CD8-positive, alpha-beta memory T cell (primary cell): Measurements from ENCODE around the gene TBC1D22B. TPM values are rescaled to one million over a fixed set of nuclear protein-coding genes. Genes with fewer than 3 reads are reported as not detected.
"Not testable (repeated sequence)": the region's sequence is repeated elsewhere in the genome, so short reads cannot be mapped to it uniquely, and the experiment has no call there.

ENCODE experiments used
- CTCF ChIA-PET: fragments of 350-600 bp; sonication (Branson Sonifier 250); formaldehyde crosslinking; loops from one replicate; lab custom pipeline; 2021; ENCODE audit warnings: antibody characterized with exemption; lab: Charles Lee
- POLR2A ChIA-PET: fragments of 350-600 bp; sonication (Branson Sonifier 250); formaldehyde crosslinking; loops from one replicate; lab custom pipeline; 2021; ENCODE audit warnings: antibody characterized with exemption; lab: Charles Lee
- DNase-seq, 5 donors: peaks; one replicate each; pipeline versions ENCODE4 v3.0.0 to v3.0.0-alpha.2; 2020 to 2022; ENCODE audit warnings: mixed read lengths in 1 of 5
- H3K27ac ChIP-seq: one replicate; pipeline ENCODE4 v1.7.0; 2013; ENCODE audit warnings: low read depth, mild to moderate bottlenecking, low read length, moderate library complexity
- H3K27me3 ChIP-seq: 2 replicates; pipeline ENCODE4 v1.7.0; 2013; ENCODE audit warnings: low read length, mild to moderate bottlenecking; ENCODE audit not compliant: insufficient read depth, poor library complexity, severe bottlenecking
- H3K36me3 ChIP-seq: 2 replicates; pipeline ENCODE4 v1.7.0; 2013; ENCODE audit warnings: mild to moderate bottlenecking, low read length, moderate library complexity; ENCODE audit not compliant: insufficient read depth
- H3K4me1 ChIP-seq: 2 replicates; pipeline ENCODE4 v1.7.0; 2013; ENCODE audit warnings: mild to moderate bottlenecking, low read length, moderate library complexity; ENCODE audit not compliant: insufficient read depth
- H3K4me3 ChIP-seq: 2 replicates; pipeline ENCODE4 v1.7.0; 2013; ENCODE audit warnings: mild to moderate bottlenecking, low read length
- H3K9me3 ChIP-seq: 2 replicates; pipeline ENCODE4 v1.7.0; 2013; ENCODE audit warnings: mild to moderate bottlenecking, low read length
- H3K27ac Mint-ChIP-seq, 8 donors: one replicate each; pipeline ENCODE4 v1.8.0; 2020 to 2021; ENCODE audit warnings: mixed read lengths in 8 of 8, mild to moderate bottlenecking in 6 of 8, inconsistent platforms in 3 of 8, moderate library complexity in 3 of 8
- H3K27me3 Mint-ChIP-seq, 2 donors: one replicate each; pipeline ENCODE4 v1.8.0; 2020 to 2021; ENCODE audit warnings: mixed read lengths in 2 of 2, mild to moderate bottlenecking in 1 of 2, moderate library complexity in 1 of 2
- H3K36me3 Mint-ChIP-seq, 3 donors: one replicate each; pipeline ENCODE4 v1.8.0; 2020 to 2021; ENCODE audit warnings: mixed read lengths in 3 of 3, inconsistent platforms in 1 of 3, mild to moderate bottlenecking in 1 of 3
- H3K4me1 Mint-ChIP-seq, 3 donors: one replicate each; pipeline ENCODE4 v1.8.0; 2020 to 2021; ENCODE audit warnings: mixed read lengths in 3 of 3, inconsistent platforms in 1 of 3, mild to moderate bottlenecking in 1 of 3
- H3K4me3 Mint-ChIP-seq, 7 donors: one replicate each; pipeline ENCODE4 v1.8.0; 2020 to 2021; ENCODE audit warnings: mixed read lengths in 7 of 7, mild to moderate bottlenecking in 6 of 7, moderate library complexity in 4 of 7, inconsistent platforms in 2 of 7
- H3K9me3 Mint-ChIP-seq, 5 donors: one replicate each; pipeline ENCODE4 v1.8.0; 2020 to 2022; ENCODE audit warnings: mixed read lengths in 5 of 5, mild to moderate bottlenecking in 3 of 5, moderate library complexity in 2 of 5, inconsistent platforms in 1 of 5
- polyA plus RNA-seq: library from polyadenylated mRNA; unstranded; fragments of 300-500 nt; fragmentation: Illumina TruSeq; gene quantifications from one replicate; pipeline ENCODE4 v1.2.3, GENCODE V29; 2021
- total RNA-seq, 2 experiments: library from RNA; stranded (reverse); gene quantifications; one replicate each; pipeline ENCODE4 v1.2.3, GENCODE V29; 2021

The TBC1D22B gene
- total and polyA plus RNA-seq, 3 experiments from 2014 or later: 11.2 to 14.4 (median 14.4) TPM

DNA sequence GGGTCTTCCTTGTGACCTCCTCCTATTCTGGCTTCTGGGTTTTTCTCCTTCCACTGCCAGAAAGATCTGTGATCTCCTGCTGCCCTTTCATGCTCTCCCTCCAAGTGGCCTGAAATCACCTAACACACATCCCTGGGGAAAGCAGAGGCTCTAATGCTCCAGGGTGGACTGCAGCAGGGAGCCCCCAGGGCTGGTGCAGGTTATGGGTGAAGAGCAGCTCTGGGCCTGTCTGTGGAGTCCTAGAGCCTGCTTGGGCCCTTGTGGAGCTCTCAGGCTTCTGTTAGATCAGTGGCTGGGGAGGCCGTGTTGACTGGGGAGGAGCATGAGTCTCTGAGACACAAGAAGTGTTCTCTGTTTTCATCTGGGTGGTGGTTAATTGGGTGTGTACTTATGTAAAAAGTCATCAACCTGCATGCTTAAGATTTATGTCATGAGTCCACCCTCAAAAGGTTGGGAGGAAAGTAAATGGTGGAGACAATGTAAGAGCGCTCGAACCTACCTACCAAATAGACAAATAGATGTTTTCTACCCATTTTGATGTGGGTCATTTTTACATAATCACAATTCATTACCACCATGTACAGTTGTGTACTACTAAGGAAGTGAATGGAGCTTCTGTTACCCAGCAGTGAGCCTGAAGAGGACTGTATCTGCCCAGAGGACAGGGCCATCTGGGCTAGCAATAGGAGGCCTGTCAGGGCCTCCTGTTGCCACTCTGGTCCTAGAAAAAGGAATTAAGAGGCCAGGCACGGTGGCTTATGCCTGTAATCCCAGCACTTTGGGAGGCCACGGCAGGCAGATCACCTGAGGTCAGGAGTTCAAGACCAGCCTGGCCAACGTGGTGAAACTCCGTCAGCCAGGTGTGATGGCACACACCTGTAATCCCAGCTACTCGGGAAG, 64.2 kb downstream of the TBC1D22B start:
- Mint-ChIP-seq H3K4me3 (no peak overlapping the region), H3K27ac (peak overlapping the region in 4 of 8 donors; percentile 9 to 38 (median 19)), H3K27me3 (no peaks in the 10 kb centered on the region), H3K36me3 (peaks cover 0 to 25% (median 9%) of the 10 kb centered on the region in 3 donors), H3K4me1 (peaks cover 0 to 2% (median 0%) of the 10 kb centered on the region in 3 donors), H3K9me3 (no peaks in the 10 kb centered on the region)
- Histone ChIP-seq H3K9me3 (no peaks in the 10 kb centered on the region), H3K27ac (no peak overlapping the region), H3K4me1 (no peaks in the 10 kb centered on the region), H3K36me3 (peaks cover 33% of the 10 kb centered on the region), H3K27me3 (no peaks in the 10 kb centered on the region), H3K4me3 (no peak overlapping the region)
- CTCF ChIA-PET: interaction anchor here (0.5 to 1.3 kb wide), 2 partner anchors 370 to 669 kb away, joined by 3 read pairs; no protein-coding TSS in a partner anchor
- POLR2A ChIA-PET: no interaction called here
- no peak for DNase-seq

DNA sequence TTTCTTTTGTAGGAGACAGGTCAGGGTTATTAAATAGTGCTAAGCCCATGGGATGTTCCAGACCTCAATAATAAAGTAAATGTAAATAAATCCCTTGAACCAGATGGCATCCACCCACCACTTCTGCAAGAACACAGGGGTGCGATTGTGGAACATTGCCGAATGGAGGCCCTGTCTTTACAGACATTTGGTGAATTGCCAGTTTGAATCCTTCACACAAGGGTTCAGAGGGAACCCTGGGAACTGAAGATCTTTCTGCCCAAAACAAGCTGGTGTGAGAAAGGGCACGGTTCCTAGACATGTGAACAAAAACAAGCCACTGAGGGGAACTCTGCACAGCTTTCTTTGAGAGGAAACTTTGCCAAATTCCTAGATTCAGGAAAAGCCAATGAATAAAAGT, 66.0 kb downstream of the TBC1D22B start:
- CTCF ChIA-PET: interaction anchor here (3.9 kb wide), 1 partner anchor 368 kb away, joined by 33 read pairs; no protein-coding TSS in a partner anchor
- Mint-ChIP-seq H3K4me3 (no peak overlapping the region), H3K27ac (peak overlapping the region in 4 of 8 donors; percentile 16 to 78 (median 55)), H3K36me3 (peaks cover 0 to 30% (median 14%) of the 10 kb centered on the region in 3 donors), H3K27me3 (peaks cover 0 to 2% of the 10 kb centered on the region in 2 donors), H3K4me1 (peaks cover 0 to 2% (median 0%) of the 10 kb centered on the region in 3 donors), H3K9me3 (no peaks in the 10 kb centered on the region)
- no peak for DNase-seq
- no peaks in the 10 kb centered on the region for H3K9me3 ChIP-seq
- no peak overlapping the region for H3K4me3 ChIP-seq
- POLR2A ChIA-PET: interaction anchor here (0.6 kb wide), 1 partner anchor 404 kb away, joined by 3 read pairs; no protein-coding TSS in a partner anchor
- H3K4me1 ChIP-seq: no peaks in the 10 kb centered on the region
- H3K27ac ChIP-seq: no peak overlapping the region
- no peaks in the 10 kb centered on the region for H3K27me3 ChIP-seq
- H3K36me3 ChIP-seq: peaks cover 17% of the 10 kb centered on the region

DNA sequence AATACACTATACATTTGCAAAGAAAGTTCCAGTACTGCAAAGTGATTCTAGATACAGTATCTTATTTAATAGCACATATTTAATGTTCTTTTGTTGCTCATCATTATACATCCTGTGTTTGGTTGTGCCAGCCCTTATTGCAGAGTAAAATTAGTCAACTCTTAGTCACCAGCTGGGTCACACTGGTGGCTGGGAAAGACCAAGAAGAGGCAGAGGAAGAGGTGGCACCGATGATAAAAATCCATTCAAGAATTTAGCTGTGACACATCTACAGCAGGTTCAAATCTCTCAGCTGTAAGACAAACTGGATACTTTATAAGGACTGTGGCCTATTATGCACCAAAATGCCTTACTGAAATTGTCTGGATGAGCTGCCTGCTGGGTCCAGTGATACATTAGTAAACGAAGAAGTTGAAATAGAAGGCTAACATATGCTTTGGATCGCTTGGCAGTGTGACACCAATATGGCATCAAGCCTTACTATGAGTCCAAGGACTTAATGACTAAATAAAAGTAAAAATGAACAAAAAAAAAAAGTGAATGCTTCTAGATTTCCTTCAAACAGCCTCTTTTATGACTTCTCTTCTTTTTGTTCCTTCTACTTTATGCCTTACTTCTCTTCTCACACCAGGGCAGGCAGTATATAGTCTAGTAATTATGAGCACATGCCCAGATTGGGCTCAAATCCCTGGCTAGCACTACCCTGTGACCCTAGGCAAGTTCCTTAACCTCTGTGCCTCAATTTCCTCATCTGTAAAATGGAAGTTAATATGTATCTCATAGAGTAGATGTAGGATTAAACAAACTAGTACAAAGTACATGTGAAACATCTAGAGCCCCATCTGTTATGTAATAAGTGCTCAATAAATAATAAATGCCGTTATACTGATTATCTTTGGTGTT, 66.8 kb downstream of the TBC1D22B start:
- no peak for DNase-seq
- POLR2A ChIA-PET: no interaction called here
- peaks cover 0 to 2% (median 0%) of the 10 kb centered on the region in 3 donors for H3K4me1 Mint-ChIP-seq
- H3K36me3 Mint-ChIP-seq: peaks cover 0 to 34% (median 14%) of the 10 kb centered on the region in 3 donors
- H3K36me3 ChIP-seq: peaks cover 10% of the 10 kb centered on the region
- CTCF ChIA-PET: interaction anchor here (0.7 to 3.9 kb wide), 8 partner anchors 10 to 1190 kb away, joined by 3 to 33 read pairs (median 4); no protein-coding TSS in a partner anchor
- H3K9me3 Mint-ChIP-seq: no peaks in the 10 kb centered on the region
- H3K27me3 Mint-ChIP-seq: peaks cover 0 to 2% of the 10 kb centered on the region in 2 donors
- peak overlapping the region in 3 of 8 donors; percentile 50 to 79 (median 69) for H3K27ac Mint-ChIP-seq
- no peaks in the 10 kb centered on the region for H3K27me3 ChIP-seq
- no peak overlapping the region for H3K27ac ChIP-seq
- H3K4me3 Mint-ChIP-seq: no peak overlapping the region
- no peaks in the 10 kb centered on the region for H3K4me1 ChIP-seq
- no peaks in the 10 kb centered on the region for H3K9me3 ChIP-seq
- H3K4me3 ChIP-seq: no peak overlapping the region

DNA sequence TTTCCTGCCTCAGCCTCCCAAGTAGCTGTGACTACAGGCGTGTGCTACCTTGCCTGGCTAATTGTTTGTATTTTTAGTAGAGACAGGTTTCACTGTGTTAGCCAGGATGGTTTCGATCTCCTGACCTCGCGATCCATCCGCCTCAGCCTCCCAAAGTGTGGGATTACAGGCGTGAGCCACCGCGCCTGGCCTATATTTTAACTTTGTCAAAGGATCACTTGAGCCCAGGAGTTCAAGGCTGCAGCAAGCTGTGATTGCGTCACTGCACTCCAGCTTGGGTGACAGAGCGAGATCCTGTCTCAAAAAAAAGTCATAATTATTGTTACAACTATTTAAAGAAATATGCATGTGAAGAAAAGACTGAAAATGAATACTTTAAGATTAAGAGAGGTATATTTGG, 72.8 kb downstream of the TBC1D22B start:
- H3K27me3 Mint-ChIP-seq, H3K27ac Mint-ChIP-seq, POLR2A ChIA-PET, H3K4me3 Mint-ChIP-seq, H3K9me3 ChIP-seq, DNase-seq, H3K4me1 ChIP-seq, CTCF ChIA-PET, H3K9me3 Mint-ChIP-seq, H3K4me3 ChIP-seq, H3K27me3 ChIP-seq, H3K4me1 Mint-ChIP-seq, H3K27ac ChIP-seq: not testable (repeated sequence)
- H3K36me3 Mint-ChIP-seq: peaks cover 0 to 45% (median 17%) of the 10 kb centered on the region in 3 donors
- H3K36me3 ChIP-seq: peaks cover 14% of the 10 kb centered on the region

DNA sequence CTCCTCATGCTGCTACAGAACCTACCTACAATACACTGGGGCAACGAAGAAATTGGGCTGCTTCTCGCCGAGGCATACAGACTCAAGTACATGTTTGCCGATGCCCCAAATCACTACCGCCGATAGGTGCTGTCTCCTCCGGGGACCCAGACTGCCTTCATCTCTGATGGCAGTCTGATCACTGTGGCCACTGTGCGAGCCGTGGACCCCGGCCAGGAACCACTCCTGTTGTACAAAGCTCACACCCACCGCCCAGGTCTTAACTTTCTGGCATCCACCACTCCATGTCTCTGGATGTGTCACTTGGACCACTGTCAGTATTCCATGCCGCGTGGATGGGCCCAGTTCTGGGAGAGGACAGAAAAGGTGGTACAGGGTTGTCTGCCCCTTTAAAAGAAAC, 73.5 kb downstream of the TBC1D22B start:
- no peaks in the 10 kb centered on the region for H3K9me3 ChIP-seq
- Mint-ChIP-seq H3K36me3 (peaks cover 0 to 43% (median 15%) of the 10 kb centered on the region in 3 donors), H3K9me3 (no peaks in the 10 kb centered on the region), H3K27ac (peak overlapping the region in 1 of 8 donors; percentile 61), H3K4me3 (no peak overlapping the region), H3K4me1 (peaks cover 0 to 3% (median 0%) of the 10 kb centered on the region in 3 donors), H3K27me3 (peaks cover 0 to 2% of the 10 kb centered on the region in 2 donors)
- H3K27me3 ChIP-seq: no peaks in the 10 kb centered on the region
- no peak overlapping the region for H3K27ac ChIP-seq
- H3K4me1 ChIP-seq: no peaks in the 10 kb centered on the region
- ChIA-PET POLR2A (no interaction called here), CTCF (no interaction called here)
- DNase-seq: no peak
- H3K36me3 ChIP-seq: peaks cover 14% of the 10 kb centered on the region
- no peak overlapping the region for H3K4me3 ChIP-seq

DNA sequence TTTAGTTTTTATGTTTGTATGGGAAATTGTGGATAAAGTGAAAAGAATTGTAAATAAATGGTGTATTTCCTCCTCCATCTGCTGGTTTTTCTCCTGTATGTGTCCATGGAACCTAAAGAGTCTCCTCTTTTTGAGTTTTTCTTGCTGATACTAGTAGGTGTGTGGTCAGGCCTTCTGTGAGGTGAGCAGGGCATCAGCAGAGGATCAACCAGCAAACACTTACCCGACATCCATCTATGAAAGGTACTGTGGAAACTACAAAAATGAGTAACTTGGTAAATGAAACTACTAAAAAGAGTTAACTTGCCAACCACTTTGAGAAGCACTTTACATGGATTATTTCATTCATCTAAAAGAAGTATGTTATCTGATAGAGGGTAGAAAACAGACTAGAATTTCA, 75.3 kb downstream of the TBC1D22B start:
- H3K27me3 Mint-ChIP-seq: no peaks in the 10 kb centered on the region

DNA sequence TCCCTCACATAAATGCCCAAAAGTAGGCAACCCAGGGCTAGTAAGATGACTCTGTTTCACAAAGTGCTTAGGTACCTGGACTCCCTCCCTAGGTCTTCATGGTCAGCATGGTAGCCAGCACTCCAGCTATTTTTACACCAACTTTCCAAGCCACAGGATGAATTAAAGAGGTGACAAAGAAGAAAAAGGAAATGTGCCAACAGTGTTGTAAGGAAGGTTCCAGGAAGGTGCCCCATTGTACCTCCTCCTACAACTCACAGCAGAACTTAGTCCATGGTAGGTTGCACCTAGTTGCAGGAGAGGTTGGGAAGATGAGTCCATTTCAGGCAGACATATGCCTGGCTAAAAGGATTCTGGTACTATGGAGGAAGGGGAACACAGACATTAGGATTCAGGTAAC, 76.5 kb downstream of the TBC1D22B start:
- ChIA-PET CTCF (no interaction called here), POLR2A (no interaction called here)

More for the DNA sequence above, 75.3 kb downstream of the TBC1D22B start:
- Histone ChIP-seq H3K4me1 (no peaks in the 10 kb centered on the region), H3K27ac (no peak overlapping the region), H3K27me3 (no peaks in the 10 kb centered on the region), H3K36me3 (peaks cover 14% of the 10 kb centered on the region), H3K4me3 (no peak overlapping the region), H3K9me3 (no peaks in the 10 kb centered on the region)
- CTCF ChIA-PET: no interaction called here
- Mint-ChIP-seq H3K36me3 (peaks cover 0 to 39% (median 12%) of the 10 kb centered on the region in 3 donors), H3K9me3 (no peaks in the 10 kb centered on the region), H3K4me1 (peaks cover 0 to 3% (median 0%) of the 10 kb centered on the region in 3 donors), H3K4me3 (no peak overlapping the region), H3K27ac (peak overlapping the region in 4 of 8 donors; percentile 33 to 95 (median 64))
- DNase-seq: no peak
- POLR2A ChIA-PET: no interaction called here

More for the DNA sequence above, 76.5 kb downstream of the TBC1D22B start:
- no peaks in the 10 kb centered on the region for H3K9me3 ChIP-seq
- peaks cover 0 to 3% (median 0%) of the 10 kb centered on the region in 3 donors for H3K4me1 Mint-ChIP-seq
- H3K9me3 Mint-ChIP-seq: no peaks in the 10 kb centered on the region
- no peak overlapping the region for H3K27ac ChIP-seq
- H3K27me3 ChIP-seq: no peaks in the 10 kb centered on the region
- H3K27ac Mint-ChIP-seq: no peak overlapping the region
- H3K4me3 ChIP-seq: no peak overlapping the region
- no peaks in the 10 kb centered on the region for H3K27me3 Mint-ChIP-seq
- H3K4me1 ChIP-seq: no peaks in the 10 kb centered on the region
- H3K36me3 ChIP-seq: peaks cover 14% of the 10 kb centered on the region
- peaks cover 0 to 37% (median 12%) of the 10 kb centered on the region in 3 donors for H3K36me3 Mint-ChIP-seq
- no peak overlapping the region for H3K4me3 Mint-ChIP-seq
- DNase-seq: no peak
